Measurements from ENCODE around the gene POLR1G. TPM values are rescaled to one million over a fixed set of nuclear protein-coding genes. Genes with fewer than 3 reads are reported as not detected.

Gene POLR1G
- polyA plus RNA-seq, 3 donors: 1.5 to 6.3 (median 2.3) TPM

GRCh38 chr19:45456500-45456815 is 50.0 kb downstream of the POLR1G start:
- H3K27ac ChIP-seq (ENCODE audit: low read depth, low read length): no peak overlapping the region
- 47 to 75% (median 47%) methylated on average over 2 of the region's 2 CpGs for WGBS, 3 donors

- H3K27ac ChIP-seq (ENCODE audit: low read depth, low read length): no peak overlapping the region
These were observed 51.3 kb downstream of the POLR1G start for GRCh38 chr19:45457776-45458175.

Other genes starting within 250 kb of the POLR1G start
- gene NKPD1, start 245.7 kb upstream of the POLR1G start, polyA plus RNA-seq: under 1 TPM; 0.04 to 0.11 (median 0.05) TPM
- gene TRAPPC6A, start 228.4 kb upstream of the POLR1G start, polyA plus RNA-seq: 10 to 100 TPM; 25.0 to 43.9 (median 31.7) TPM
- gene BLOC1S3, start 227.9 kb upstream of the POLR1G start, polyA plus RNA-seq: 1 to 10 TPM; 3.5 to 4.0 (median 3.9) TPM
- gene EXOC3L2, start 161.2 kb upstream of the POLR1G start, polyA plus RNA-seq: 1 to 10 TPM; 1.1 to 5.0 (median 1.7) TPM
- 10 to 100 TPM; 10.8 to 18.7 (median 14.7) TPM for gene MARK4, start 155.4 kb upstream of the POLR1G start, polyA plus RNA-seq
- 10 to 100 TPM in 1 of 3 donors, 1 to 10 TPM in 2; 2.9 to 12.5 (median 9.2) TPM for gene CKM, start 83.8 kb upstream of the POLR1G start, polyA plus RNA-seq
- gene KLC3, start 65.9 kb upstream of the POLR1G start, polyA plus RNA-seq: 1 to 10 TPM in 1 of 3 donors, under 1 TPM in 1, not detected in 1; 0.18 to 3.2 TPM
- 1 to 10 TPM; 5.6 to 9.1 (median 7.3) TPM for gene ERCC2, start 36.1 kb upstream of the POLR1G start, polyA plus RNA-seq
- gene PPP1R13L, start 1.6 kb upstream of the POLR1G start, polyA plus RNA-seq: 10 to 100 TPM; 11.1 to 36.5 (median 14.5) TPM
- gene ERCC1, start 17.3 kb downstream of the POLR1G start, polyA plus RNA-seq: 10 to 100 TPM; 31.0 to 63.9 (median 59.5) TPM
- gene FOSB, start 61.4 kb downstream of the POLR1G start, polyA plus RNA-seq: 100 to 1,000 TPM in 2 of 3 donors, 10 to 100 TPM in 1; 11.9 to 650 (median 341) TPM
- gene RTN2, start 90.4 kb downstream of the POLR1G start, polyA plus RNA-seq: 1 to 10 TPM; 4.9 to 7.6 (median 6.4) TPM
- 1 to 10 TPM in 1 of 3 donors, under 1 TPM in 2; 0.62 to 3.7 (median 0.71) TPM for gene PPM1N, start 91.8 kb downstream of the POLR1G start, polyA plus RNA-seq
- 10 to 100 TPM; 14.9 to 93.0 (median 78.0) TPM for gene VASP, start 100.8 kb downstream of the POLR1G start, polyA plus RNA-seq
- 1 to 10 TPM; 3.1 to 6.7 (median 3.5) TPM for gene OPA3, start 178.2 kb downstream of the POLR1G start, polyA plus RNA-seq
- gene GPR4, start 195.6 kb downstream of the POLR1G start, polyA plus RNA-seq: 10 to 100 TPM in 2 of 3 donors, 1 to 10 TPM in 1; 1.3 to 29.5 (median 11.6) TPM
- gene EML2, start 232.8 kb downstream of the POLR1G start, polyA plus RNA-seq: 10 to 100 TPM; 17.5 to 29.2 (median 22.3) TPM